HepG2 (cell line): Measurements from ENCODE around the gene UBE2E1. TPM values are rescaled to one million over a fixed set of nuclear protein-coding genes. Genes with fewer than 3 reads are reported as not detected.

Experiments used
- ATF7-NPFF ChIP-seq: sonication (generic); formaldehyde crosslinking; IDR thresholded peaks from 2 replicates; pipeline ENCODE4 v1.8.1; 2023; ENCODE audit warnings: mild to moderate bottlenecking, low read depth, missing genetic modification reagents, moderate library complexity
- CREBL2 ChIP-seq: sonication (generic); formaldehyde crosslinking; IDR thresholded peaks from 2 replicates; pipeline ENCODE4 v1.8.1; 2023; ENCODE audit warnings: missing genetic modification reagents, mild to moderate bottlenecking, borderline replicate concordance
- HINFP ChIP-seq: sonication (generic); formaldehyde crosslinking; IDR thresholded peaks from 2 replicates; pipeline ENCODE4 v1.4.0; 2020; ENCODE audit warnings: low read depth, mild to moderate bottlenecking, missing genetic modification reagents
- IRX3 ChIP-seq: sonication (generic); formaldehyde crosslinking; IDR thresholded peaks from 2 replicates; pipeline ENCODE4 v1.8.1; 2023; ENCODE audit warnings: mild to moderate bottlenecking, low read depth, missing genetic modification reagents, borderline replicate concordance
- MBD4 ChIP-seq: IDR thresholded peaks from 2 replicates; pipeline ENCODE4 v1.6.1; 2012; ENCODE audit warnings: low read length, inconsistent platforms, borderline replicate concordance
- PCBP2 ChIP-seq: fragments of 200-400 bp; formaldehyde crosslinking; optimal IDR thresholded peaks from 2 replicates; pipeline ENCODE3; 2018; ENCODE audit warnings: low read length, low read depth; ENCODE audit not compliant: poor library complexity, severe bottlenecking
- PRDM15 ChIP-seq: sonication (generic); formaldehyde crosslinking; IDR thresholded peaks from 2 replicates; pipeline ENCODE4 v1.4.0; 2020; ENCODE audit warnings: missing genetic modification reagents
- TEAD3 ChIP-seq: optimal IDR thresholded peaks from 2 replicates; pipeline ENCODE3; 2016; ENCODE audit warnings: borderline replicate concordance
- polyA plus RNA-seq, 8 experiments: library from polyadenylated mRNA; depleted of rRNA in 3 of 8; stranded (reverse) in 7 of 8; unstranded in 1 of 8; fragments of >200 nt; fragmentation: Illumina TruSeq in 4 of 8; extraction: Trizol in 4 of 8; gene quantifications; 2 replicates each; pipeline versions ENCODE4 v1.2.1 to v1.2.3, GENCODE V29; 2011 to 2016; ENCODE audit warnings: low read depth in 4 of 8, missing spikeins in 1 of 8, mixed read lengths in 1 of 8; ENCODE audit not compliant: insufficient read depth in 1 of 8
- total RNA-seq, 5 experiments: library from RNA; depleted of rRNA; stranded (reverse); fragments of >200 nt; fragmentation: Illumina TruSeq; extraction: Trizol; gene quantifications; 2 replicates each; pipeline ENCODE4 v1.2.3, GENCODE V29; 2016; ENCODE audit warnings: low read depth in 1 of 5
- TF ChIP-seq, protein P1 (sequence below): sonication (generic); formaldehyde crosslinking; IDR thresholded peaks from 2 replicates; pipeline ENCODE4 v1.4.0; 2020; ENCODE audit warnings: mild to moderate bottlenecking, missing genetic modification reagents
- TF ChIP-seq, protein P2 (sequence below): sonication (generic); formaldehyde crosslinking; IDR thresholded peaks from 2 replicates; pipeline ENCODE4 v1.8.0; 2022; ENCODE audit warnings: missing genetic modification reagents, mild to moderate bottlenecking, inconsistent platforms, borderline replicate concordance

The UBE2E1 gene
- total and polyA plus RNA-seq, 2 of the 13 experiments (the other 11 are each of a cell fraction or from before 2014, with no cell fraction given): 55.4 to 61.8 TPM

DNA sequence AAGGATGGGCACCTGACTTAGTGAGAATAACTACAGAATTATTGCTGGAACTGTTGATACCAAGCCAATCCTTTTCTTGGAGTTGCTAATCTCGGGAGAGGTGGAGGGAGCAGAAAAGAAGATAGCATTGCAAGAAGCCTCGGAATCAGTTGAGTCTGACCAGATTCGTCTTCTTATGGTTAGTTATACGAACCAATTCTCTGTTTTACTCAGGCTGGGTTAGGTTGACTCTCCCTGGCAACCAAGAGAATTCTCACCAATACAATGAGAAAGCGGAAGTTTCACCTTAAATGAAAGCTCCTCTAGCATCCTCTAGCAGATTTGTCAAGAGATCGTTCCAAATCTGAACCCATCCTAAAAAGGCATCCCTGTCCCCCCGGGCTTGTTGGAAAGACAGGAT is 43.5 kb upstream of the UBE2E1 start (continued):
- TF ChIP-seq, protein P1, sequence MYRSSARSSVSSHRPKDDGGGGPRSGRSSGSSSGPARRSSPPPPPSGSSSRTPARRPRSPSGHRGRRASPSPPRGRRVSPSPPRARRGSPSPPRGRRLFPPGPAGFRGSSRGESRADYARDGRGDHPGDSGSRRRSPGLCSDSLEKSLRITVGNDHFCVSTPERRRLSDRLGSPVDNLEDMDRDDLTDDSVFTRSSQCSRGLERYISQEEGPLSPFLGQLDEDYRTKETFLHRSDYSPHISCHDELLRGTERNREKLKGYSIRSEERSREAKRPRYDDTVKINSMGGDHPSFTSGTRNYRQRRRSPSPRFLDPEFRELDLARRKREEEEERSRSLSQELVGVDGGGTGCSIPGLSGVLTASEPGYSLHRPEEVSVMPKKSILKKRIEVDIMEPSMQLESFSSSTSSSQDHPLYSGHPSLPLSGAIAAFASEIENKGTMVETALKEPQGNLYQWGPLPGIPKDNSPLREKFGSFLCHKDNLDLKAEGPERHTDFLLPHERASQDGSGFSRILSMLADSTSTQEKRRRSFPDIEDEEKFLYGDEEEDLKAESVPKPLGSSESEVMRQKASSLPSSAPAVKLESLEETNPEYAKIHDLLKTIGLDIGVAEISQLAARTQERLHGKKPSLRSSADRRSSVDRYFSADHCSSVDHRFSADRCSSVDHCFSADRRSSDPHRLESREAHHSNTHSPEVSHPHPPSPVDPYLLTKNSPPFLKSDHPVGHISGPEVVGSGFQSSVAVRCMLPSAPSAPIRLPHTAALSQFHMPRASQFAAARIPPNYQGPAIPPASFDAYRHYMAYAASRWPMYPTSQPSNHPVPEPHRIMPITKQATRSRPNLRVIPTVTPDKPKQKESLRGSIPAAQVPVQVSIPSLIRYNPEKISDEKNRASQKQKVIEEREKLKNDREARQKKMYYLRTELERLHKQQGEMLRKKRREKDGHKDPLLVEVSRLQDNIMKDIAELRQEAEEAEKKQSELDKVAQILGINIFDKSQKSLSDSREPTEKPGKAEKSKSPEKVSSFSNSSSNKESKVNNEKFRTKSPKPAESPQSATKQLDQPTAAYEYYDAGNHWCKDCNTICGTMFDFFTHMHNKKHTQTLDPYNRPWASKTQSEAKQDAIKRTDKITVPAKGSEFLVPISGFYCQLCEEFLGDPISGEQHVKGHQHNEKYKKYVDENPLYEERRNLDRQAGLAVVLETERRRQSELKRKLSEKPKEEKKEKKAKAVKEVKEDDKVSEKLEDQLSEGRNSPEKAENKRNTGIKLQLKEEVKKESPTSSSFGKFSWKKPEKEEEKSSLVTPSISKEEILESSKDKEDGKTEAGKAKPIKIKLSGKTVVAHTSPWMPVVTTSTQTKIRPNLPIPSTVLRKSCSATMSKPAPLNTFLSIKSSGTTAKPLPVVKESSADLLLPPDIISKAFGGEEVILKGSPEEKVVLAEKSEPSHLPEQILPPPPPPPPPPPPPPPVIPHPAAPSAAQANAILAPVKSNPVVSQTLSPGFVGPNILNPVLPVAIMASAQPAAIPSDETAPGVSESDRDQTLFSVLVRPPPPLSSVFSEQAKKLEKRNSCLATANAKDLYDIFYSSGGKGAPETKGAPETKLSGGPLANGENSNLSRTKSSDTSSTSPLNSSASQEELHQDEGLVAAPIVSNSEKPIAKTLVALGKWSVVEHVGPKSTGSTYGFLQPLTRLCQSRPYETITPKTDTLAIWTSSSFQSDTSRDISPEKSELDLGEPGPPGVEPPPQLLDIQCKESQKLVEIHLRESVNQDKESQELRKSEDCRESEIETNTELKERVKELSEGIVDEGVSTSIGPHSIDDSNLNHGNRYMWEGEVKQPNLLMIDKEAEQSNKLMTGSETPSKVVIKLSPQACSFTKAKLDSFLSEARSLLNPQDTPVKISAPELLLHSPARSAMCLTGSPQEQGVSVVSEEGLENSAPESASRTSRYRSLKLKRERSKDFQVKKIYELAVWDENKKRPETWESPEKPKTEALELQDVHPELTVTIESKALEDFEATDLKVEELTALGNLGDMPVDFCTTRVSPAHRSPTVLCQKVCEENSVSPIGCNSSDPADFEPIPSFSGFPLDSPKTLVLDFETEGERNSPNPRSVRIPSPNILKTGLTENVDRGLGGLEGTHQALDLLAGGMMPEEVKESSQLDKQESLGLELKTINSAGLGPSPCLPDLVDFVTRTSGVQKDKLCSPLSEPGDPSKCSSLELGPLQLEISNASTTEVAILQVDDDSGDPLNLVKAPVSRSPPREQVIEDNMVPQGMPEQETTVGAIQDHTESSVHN (CRISPR knock-in tag): no peak
- TF ChIP-seq ATF7-NPFF (CRISPR knock-in tag) (no peak), MBD4 (no peak), PCBP2 (no peak), PRDM15 (CRISPR knock-in tag) (no peak), HINFP (CRISPR knock-in tag) (no peak), TEAD3 (no peak), CREBL2 (CRISPR knock-in tag) (no peak), IRX3 (CRISPR knock-in tag) (no peak)
- TF ChIP-seq, protein P2, sequence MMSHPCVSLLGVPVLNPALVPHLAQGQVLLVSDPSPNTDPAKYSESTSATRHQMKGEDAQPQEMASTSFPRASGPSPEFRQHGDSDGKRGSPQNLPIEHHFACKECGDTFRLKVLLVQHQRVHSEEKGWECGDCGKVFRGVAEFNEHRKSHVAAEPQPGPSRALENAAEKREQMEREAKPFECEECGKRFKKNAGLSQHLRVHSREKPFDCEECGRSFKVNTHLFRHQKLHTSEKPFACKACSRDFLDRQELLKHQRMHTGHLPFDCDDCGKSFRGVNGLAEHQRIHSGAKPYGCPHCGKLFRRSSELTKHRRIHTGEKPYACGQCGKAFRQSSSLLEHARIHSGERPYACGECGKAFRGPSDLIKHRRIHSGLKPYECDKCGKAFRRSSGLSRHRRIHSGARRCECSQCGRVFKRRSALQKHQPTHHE (CRISPR knock-in tag): no peak
